Calu3 (cell line): ENCODE results near the gene ATG2B. TPM values are rescaled to one million over a fixed set of nuclear protein-coding genes. Genes with fewer than 3 reads are reported as not detected.
A peak's percentile ranks its signal among the peaks of the same experiment; 100 is the strongest.

Source experiments
- BruUV-seq: library from RNA; stranded (reverse); fragments of 400-500 nt; replicated peaks from 2 replicates; lab custom pipeline; 2021; lab: Mats Ljungman, UMichigan
- CTCF ChIA-PET: fragments of 300-600 bp; sonication (Branson Sonifier 250); formaldehyde crosslinking; loops from one replicate; lab custom pipeline; 2022; ENCODE audit warnings: antibody characterized with exemption; lab: Charles Lee
- DNase-seq: peaks from one replicate; pipeline ENCODE4 v3.0.0; 2022
- H3K27ac Mint-ChIP-seq: one replicate; pipeline ENCODE4 v1.8.0; 2022; ENCODE audit warnings: mixed read lengths; ENCODE audit not compliant: unreplicated experiment
- H3K27me3 Mint-ChIP-seq: one replicate; pipeline ENCODE4 v1.8.0; 2022; ENCODE audit warnings: mixed read lengths; ENCODE audit not compliant: unreplicated experiment
- H3K36me3 Mint-ChIP-seq: one replicate; pipeline ENCODE4 v1.8.0; 2022; ENCODE audit warnings: mild to moderate bottlenecking, moderate library complexity, mixed read lengths; ENCODE audit not compliant: insufficient read depth, unreplicated experiment
- H3K4me1 Mint-ChIP-seq: one replicate; pipeline ENCODE4 v1.8.0; 2022; ENCODE audit warnings: mild to moderate bottlenecking, low read depth, mixed read lengths; ENCODE audit not compliant: unreplicated experiment
- H3K4me3 Mint-ChIP-seq: one replicate; pipeline ENCODE4 v1.8.0; 2022; ENCODE audit warnings: mild to moderate bottlenecking, low read depth, moderate library complexity, mixed read lengths; ENCODE audit not compliant: unreplicated experiment
- H3K9me3 Mint-ChIP-seq: one replicate; pipeline ENCODE4 v1.8.0; 2022; ENCODE audit warnings: low read depth, mixed read lengths; ENCODE audit not compliant: unreplicated experiment
- intact Hi-C: fragments of 100-400 bp; cut with micrococcal nuclease; formaldehyde crosslinking; loops from one replicate; pipeline ENCODE4 v1.10.0; 2022; ENCODE audit not compliant: unreplicated experiment
- total RNA-seq: library from RNA; stranded (reverse); gene quantifications from 2 replicates; pipeline ENCODE4 v1.2.3, GENCODE V29; 2022
- TF ChIP-seq, protein P1 (sequence below): fragments of 200-600 bp; IDR thresholded peaks from one replicate; pipeline ENCODE4 v1.8.0; 2022; ENCODE audit warnings: antibody characterized with exemption; ENCODE audit not compliant: unreplicated experiment

ATG2B gene
- total RNA-seq, 1 experiment from 2014 or later = 14.5 TPM

DNA sequence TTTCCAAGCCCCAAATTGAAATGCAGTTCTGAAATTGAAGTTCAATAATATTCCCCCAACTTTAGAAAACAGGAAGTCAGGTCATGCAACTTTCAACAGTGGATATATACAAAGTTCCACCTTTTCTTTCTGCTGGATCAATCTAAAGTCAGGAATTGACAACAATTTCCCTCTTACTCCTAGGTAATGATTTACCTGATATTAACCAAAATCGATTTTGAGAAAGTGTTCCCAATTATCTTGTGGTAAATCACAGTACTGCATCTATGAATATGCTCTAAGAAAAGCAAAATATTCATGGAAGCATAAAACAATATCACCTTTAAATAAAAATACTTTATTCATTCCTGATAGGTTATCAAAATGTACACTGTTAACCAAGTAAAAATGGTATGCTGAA, 78.7 kb downstream of the ATG2B start:
- no peak overlapping the region for H3K27ac Mint-ChIP-seq
- CTCF ChIA-PET = no interaction called here
- DNase-seq = no peak
- no peaks in the 10 kb centered on the region for H3K9me3 Mint-ChIP-seq
- H3K27me3 Mint-ChIP-seq = no peaks in the 10 kb centered on the region
- H3K4me1 Mint-ChIP-seq = peaks cover 21% of the 10 kb centered on the region
- no peak overlapping the region for H3K4me3 Mint-ChIP-seq
- TF ChIP-seq, protein P1, sequence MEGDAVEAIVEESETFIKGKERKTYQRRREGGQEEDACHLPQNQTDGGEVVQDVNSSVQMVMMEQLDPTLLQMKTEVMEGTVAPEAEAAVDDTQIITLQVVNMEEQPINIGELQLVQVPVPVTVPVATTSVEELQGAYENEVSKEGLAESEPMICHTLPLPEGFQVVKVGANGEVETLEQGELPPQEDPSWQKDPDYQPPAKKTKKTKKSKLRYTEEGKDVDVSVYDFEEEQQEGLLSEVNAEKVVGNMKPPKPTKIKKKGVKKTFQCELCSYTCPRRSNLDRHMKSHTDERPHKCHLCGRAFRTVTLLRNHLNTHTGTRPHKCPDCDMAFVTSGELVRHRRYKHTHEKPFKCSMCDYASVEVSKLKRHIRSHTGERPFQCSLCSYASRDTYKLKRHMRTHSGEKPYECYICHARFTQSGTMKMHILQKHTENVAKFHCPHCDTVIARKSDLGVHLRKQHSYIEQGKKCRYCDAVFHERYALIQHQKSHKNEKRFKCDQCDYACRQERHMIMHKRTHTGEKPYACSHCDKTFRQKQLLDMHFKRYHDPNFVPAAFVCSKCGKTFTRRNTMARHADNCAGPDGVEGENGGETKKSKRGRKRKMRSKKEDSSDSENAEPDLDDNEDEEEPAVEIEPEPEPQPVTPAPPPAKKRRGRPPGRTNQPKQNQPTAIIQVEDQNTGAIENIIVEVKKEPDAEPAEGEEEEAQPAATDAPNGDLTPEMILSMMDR = peak; percentile 28
- no TSS peak for BruUV-seq
- no peaks in the 10 kb centered on the region for H3K36me3 Mint-ChIP-seq
- intact Hi-C loops = no loop called here

DNA sequence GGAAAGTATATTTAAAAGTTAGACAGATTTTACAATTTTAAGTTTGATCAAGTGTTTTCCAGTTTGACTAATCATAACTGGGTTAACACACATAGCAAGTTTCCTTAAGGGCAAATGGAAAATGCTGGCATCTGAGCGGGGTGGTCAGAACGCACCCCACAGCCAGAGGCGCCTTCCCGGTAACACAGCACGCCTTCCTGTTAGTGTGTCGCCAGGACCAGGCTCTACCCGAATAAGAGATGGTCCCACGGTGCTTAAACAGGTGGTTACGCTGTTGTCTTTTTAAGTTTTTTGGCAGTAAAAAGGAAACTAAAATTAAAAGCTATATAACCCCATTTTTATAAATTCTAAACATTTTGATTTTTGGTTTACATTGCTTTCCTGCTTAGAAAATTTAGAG, 79.1 kb downstream of the ATG2B start:
- no peaks in the 10 kb centered on the region for H3K27me3 Mint-ChIP-seq
- no peak overlapping the region for H3K4me3 Mint-ChIP-seq
- no TSS peak for BruUV-seq
- TF ChIP-seq, protein P1 = no peak
- no peaks in the 10 kb centered on the region for H3K9me3 Mint-ChIP-seq
- intact Hi-C loops = no loop called here
- no peak for DNase-seq
- CTCF ChIA-PET = no interaction called here
- no peak overlapping the region for H3K27ac Mint-ChIP-seq
- no peaks in the 10 kb centered on the region for H3K36me3 Mint-ChIP-seq
- H3K4me1 Mint-ChIP-seq = peaks cover 21% of the 10 kb centered on the region

DNA sequence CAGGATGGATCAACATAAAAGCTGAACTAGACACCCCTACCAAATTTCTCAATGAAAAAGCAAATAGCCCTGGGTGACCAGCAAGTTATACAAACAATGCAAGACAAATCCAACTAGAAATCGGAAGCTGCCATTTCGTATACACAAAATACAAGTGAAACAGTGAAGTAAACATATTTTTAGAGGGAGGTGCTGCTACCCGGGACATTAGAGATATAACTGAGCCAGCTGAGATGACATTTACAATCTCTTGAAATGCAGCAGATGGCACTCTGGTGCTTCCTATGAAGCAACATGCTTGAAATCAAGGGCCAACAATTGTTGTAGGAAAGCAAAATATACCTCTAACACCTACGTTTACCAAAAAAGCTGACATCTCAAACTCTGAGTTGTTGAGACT, 81.7 kb downstream of the ATG2B start:
- no TSS peak for BruUV-seq
- no peaks in the 10 kb centered on the region for H3K27me3 Mint-ChIP-seq
- no peak overlapping the region for H3K27ac Mint-ChIP-seq
- no peaks in the 10 kb centered on the region for H3K36me3 Mint-ChIP-seq
- H3K4me1 Mint-ChIP-seq = peaks cover 21% of the 10 kb centered on the region
- no peak overlapping the region for H3K4me3 Mint-ChIP-seq
- CTCF ChIA-PET = no interaction called here
- intact Hi-C loops = no loop called here
- H3K9me3 Mint-ChIP-seq = no peaks in the 10 kb centered on the region
- TF ChIP-seq, protein P1 = no peak
- DNase-seq = no peak

DNA sequence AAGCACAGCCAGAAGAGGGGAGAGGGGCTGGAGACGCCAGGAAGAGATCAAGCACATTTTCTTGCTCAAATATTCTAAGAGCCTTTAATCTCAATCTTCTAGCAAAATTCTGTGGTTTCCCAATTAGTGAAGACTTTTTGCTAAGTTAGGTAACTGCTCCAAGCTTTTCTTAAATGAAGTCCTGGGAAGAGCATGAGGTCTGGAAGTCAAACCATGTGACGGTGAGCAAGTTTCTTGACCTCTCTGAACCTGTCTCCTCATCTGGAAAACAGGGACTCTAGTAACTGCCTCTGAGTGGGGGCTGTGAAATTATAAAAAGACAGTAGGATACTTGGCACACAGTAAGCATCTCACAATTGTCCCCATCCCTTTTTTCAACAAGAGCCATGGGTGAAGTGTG, 83.0 kb downstream of the ATG2B start:
- no peak for DNase-seq
- TF ChIP-seq, protein P1 = no peak
- Mint-ChIP-seq H3K27ac (no peak overlapping the region), H3K27me3 (no peaks in the 10 kb centered on the region), H3K4me1 (peaks cover 11% of the 10 kb centered on the region), H3K9me3 (no peaks in the 10 kb centered on the region), H3K36me3 (no peaks in the 10 kb centered on the region), H3K4me3 (no peak overlapping the region)
- CTCF ChIA-PET = no interaction called here
- no TSS peak for BruUV-seq
- intact Hi-C loops = no loop called here
